Lung (tissue), 12 donors: ENCODE measurements around the gene TRAPPC11. TPM values are rescaled to one million over a fixed set of nuclear protein-coding genes. Genes with fewer than 3 reads are reported as not detected.

Experiments used
- ATAC-seq: fragments of 200-7000 bp; cut with Tn5 transposase; one replicate; pipeline ENCODE4 v1.9.1; 2020; ENCODE audit warnings: moderate number of reproducible peaks; ENCODE audit not compliant: insufficient read depth, low FRiP score
- DNase-seq, 3 donors: peaks; one replicate each; pipeline ENCODE4 v3.0.0-alpha.2; 2013 to 2017
- H3K27ac ChIP-seq, 2 donors: one replicate each; pipeline ENCODE4 v1.5.1; 2013; ENCODE audit warnings: mild to moderate bottlenecking in 2 of 2, moderate library complexity in 2 of 2, control low read depth in 1 of 2, inconsistent platforms in 1 of 2, low read depth in 1 of 2, low read length in 1 of 2
- H3K27me3 ChIP-seq, 3 donors: one replicate each; pipeline ENCODE4 v1.5.1; 2013; ENCODE audit warnings: low read length in 2 of 3; ENCODE audit not compliant: control insufficient read depth in 3 of 3, insufficient read depth in 3 of 3
- H3K36me3 ChIP-seq, 4 donors: one replicate each; pipeline ENCODE4 v1.5.1; 2013; ENCODE audit warnings: low read length in 4 of 4, mild to moderate bottlenecking in 1 of 4, moderate library complexity in 1 of 4; ENCODE audit not compliant: control insufficient read depth in 4 of 4, insufficient read depth in 4 of 4
- H3K4me1 ChIP-seq, 5 donors: one replicate each; pipeline ENCODE4 v1.5.1; 2013; ENCODE audit warnings: low read length in 5 of 5, mild to moderate bottlenecking in 2 of 5, moderate library complexity in 1 of 5; ENCODE audit not compliant: control insufficient read depth in 5 of 5, insufficient read depth in 5 of 5
- H3K4me3 ChIP-seq: one replicate; pipeline ENCODE4 v1.5.1; 2013; ENCODE audit warnings: mild to moderate bottlenecking, control low read depth, moderate library complexity
- H3K9ac ChIP-seq, 2 donors: one replicate each; pipeline ENCODE4 v1.5.1; 2013; ENCODE audit warnings: low read length in 2 of 2, control low read depth in 1 of 2; ENCODE audit not compliant: insufficient read depth in 1 of 2
- H3K9me3 ChIP-seq, 4 donors: one replicate each; pipeline ENCODE4 v1.5.1; 2013; ENCODE audit warnings: low read length in 3 of 4, mild to moderate bottlenecking in 1 of 4, moderate library complexity in 1 of 4; ENCODE audit not compliant: control insufficient read depth in 4 of 4, insufficient read depth in 3 of 4
- CTCF ChIP-seq: IDR thresholded peaks from 2 replicates; pipeline ENCODE4 v1.5.1; 2012; ENCODE audit warnings: mild to moderate bottlenecking; ENCODE audit errors: control extremely low read depth, extremely low read depth
- whole genome bisulfite sequencing, 2 donors: extraction: QIAGEN DNeasy Blood & Tissue Kit; methylation state at CpG; one replicate each; pipeline ENCODE4 v1.1.7; 2013; 5-methylcytosine and 5-hydroxymethylcytosine counted together
- polyA plus RNA-seq, 2 donors: library from polyadenylated mRNA; stranded (reverse); fragments of 200-250 nt; gene quantifications; one replicate each; pipeline ENCODE4 v1.2.1, GENCODE V29; 2013
- total RNA-seq, 2 donors: library from RNA; depleted of rRNA in 1 of 2; stranded (reverse); fragments of >200 nt in 1 of 2; gene quantifications; one replicate each; pipeline ENCODE4 v1.2.1, GENCODE V29; 2014 to 2021
- donor health status: control.
- donor health status: control.
- donor health status: Bipolar disorder and iron deficiency.
- donor health status: healthy.
- donor health status: DM: yes; HTN: yes; CAD: no.

TRAPPC11 gene
- total and polyA plus RNA-seq, 4 donors, result 15.5 to 80.1 (median 25.4) TPM

- no peak for TF ChIP-seq CTCF
- Histone ChIP-seq H3K4me3 (no peak overlapping the region), H3K4me1 (peaks cover 0 to 23% (median 4%) of the 10 kb centered on the region in 5 donors), H3K27ac (no peak overlapping the region), H3K9ac (peak overlapping the region in 1 of 2 donors; percentile 65), H3K36me3 (no peaks in the 10 kb centered on the region), H3K9me3 (no peaks in the 10 kb centered on the region), H3K27me3 (no peaks in the 10 kb centered on the region)
- DNase-seq (peak in 2 of 3 donors; percentile 76 to 79), ATAC-seq (no peak)
- WGBS, 2 donors, result 79% methylated on average over 5 of the region's 5 CpGs
Measured at GRCh38 chr4:183635741-183636140, 23.4 kb upstream of the TRAPPC11 start.

DNA sequence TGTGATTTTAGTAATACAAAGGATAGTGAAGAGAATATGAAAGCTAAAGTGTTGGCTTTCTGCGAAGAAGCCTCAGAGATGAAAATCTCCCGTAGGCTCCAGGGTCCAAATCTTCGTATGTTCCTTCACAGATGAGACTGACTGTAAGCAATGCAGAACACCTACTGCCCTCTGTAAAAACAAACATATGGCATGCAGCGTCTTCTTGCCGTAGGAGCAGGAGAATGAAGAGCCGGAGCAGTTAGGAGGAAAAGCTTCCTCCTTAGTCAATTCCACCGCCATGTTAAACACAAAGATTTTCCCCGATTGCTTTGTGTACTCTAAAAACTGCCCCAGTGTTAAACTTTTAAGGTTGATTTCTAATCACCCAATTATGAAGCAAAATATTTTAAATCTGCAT, 22.6 kb upstream of the TRAPPC11 start:
- H3K27ac ChIP-seq, result peak overlapping the region in 1 of 2 donors; percentile 40
- DNase-seq (peak in 1 of 3 donors; percentile 25), ATAC-seq (no peak)
- no peak for TF ChIP-seq CTCF
- no peaks in the 10 kb centered on the region for H3K36me3 ChIP-seq
- H3K27me3 ChIP-seq, result no peaks in the 10 kb centered on the region
- no peak overlapping the region for H3K4me3 ChIP-seq
- WGBS, 2 donors, result 73 to 86% methylated on average over 8 of the region's 8 CpGs
- H3K9ac ChIP-seq, result peak overlapping the region in 1 of 2 donors; percentile 23
- no peaks in the 10 kb centered on the region for H3K9me3 ChIP-seq
- peaks cover 0 to 23% (median 4%) of the 10 kb centered on the region in 5 donors for H3K4me1 ChIP-seq

DNA sequence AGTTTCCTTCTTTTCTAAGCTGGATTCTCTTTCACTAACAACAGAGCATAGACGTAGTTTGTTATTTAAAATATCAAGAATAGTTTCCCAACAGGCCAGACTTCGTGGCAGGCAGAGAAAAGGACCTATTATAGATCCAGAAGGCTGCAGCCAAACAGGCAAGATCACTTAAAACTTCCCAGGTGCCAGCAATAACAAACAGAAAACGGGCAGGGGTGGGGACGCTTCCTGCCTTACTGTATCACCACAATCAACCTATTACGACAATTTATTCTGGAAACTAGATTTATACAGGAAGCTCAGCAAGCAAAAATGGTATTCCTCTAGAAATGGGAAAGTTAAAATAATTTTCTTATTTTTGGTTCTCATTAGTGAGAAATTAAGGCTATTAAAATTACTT, 22.2 kb upstream of the TRAPPC11 start:
- WGBS, 2 donors, result 37 to 66% methylated on average over 5 of the region's 5 CpGs
- Histone ChIP-seq H3K9ac (no peak overlapping the region), H3K4me1 (peaks cover 0 to 23% (median 4%) of the 10 kb centered on the region in 5 donors), H3K27ac (no peak overlapping the region), H3K4me3 (no peak overlapping the region), H3K36me3 (no peaks in the 10 kb centered on the region), H3K9me3 (no peaks in the 10 kb centered on the region), H3K27me3 (no peaks in the 10 kb centered on the region)
- no peak for TF ChIP-seq CTCF
- ATAC-seq (no peak), DNase-seq (peak in 2 of 3 donors; percentile 19 to 29)

GRCh38 chr4:183637461-183637860, 21.6 kb upstream of the TRAPPC11 start:
- no peak for DNase-seq
- H3K4me1 ChIP-seq, result peaks cover 0 to 23% (median 4%) of the 10 kb centered on the region in 5 donors
- 63 to 93% methylated on average over 3 of the region's 3 CpGs for WGBS, 2 donors
- H3K9ac ChIP-seq, result no peak overlapping the region
- ATAC-seq, result no peak
- TF ChIP-seq CTCF, result no peak
- H3K27ac ChIP-seq, result no peak overlapping the region
- no peaks in the 10 kb centered on the region for H3K9me3 ChIP-seq
- H3K27me3 ChIP-seq, result no peaks in the 10 kb centered on the region
- peaks cover 0 to 2% (median under 1%) of the 10 kb centered on the region in 4 donors for H3K36me3 ChIP-seq
- no peak overlapping the region for H3K4me3 ChIP-seq
